GM18870 (cell line): ENCODE results near the gene RAB14.

Source experiments
- ATAC-seq: cut with Tn5 transposase; IDR thresholded peaks from one replicate; pipeline ENCODE4 v1.9.1; 2021; ENCODE audit warnings: moderate library complexity; ENCODE audit not compliant: unreplicated experiment

RAB14 gene

DNA sequence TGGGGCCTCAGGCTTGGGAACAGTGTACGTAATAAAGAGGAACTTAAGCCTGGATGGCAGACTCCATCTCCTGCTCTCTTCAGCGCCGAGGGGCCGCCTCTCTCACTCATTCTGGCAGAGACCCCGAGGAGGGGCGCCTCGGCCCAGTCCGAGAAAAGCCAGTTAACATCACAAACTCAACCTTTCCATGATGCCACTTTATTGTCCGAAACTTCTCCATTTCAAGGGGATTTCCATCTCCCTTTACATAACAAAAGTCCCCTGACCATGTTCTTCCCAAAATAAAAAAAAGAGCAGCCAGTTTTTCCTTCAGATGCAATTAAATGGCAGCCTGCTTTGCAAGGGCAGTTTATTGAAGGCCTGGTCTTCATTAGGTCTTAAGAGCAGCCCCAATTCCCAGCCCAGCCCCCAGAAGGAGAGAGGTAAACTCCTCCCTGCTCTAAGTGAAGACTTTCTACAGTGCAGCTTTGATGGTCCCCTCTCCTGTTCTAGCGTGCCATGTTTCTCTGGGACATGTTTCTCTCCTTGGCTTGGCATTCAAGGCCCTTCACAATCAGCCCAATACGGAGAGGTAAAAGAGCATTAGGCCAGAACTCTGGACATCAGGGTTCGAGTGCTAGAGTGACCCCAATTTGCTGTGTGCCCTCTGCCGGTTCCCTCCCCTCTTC lies 19.5 kb upstream of the RAB14 start:
- ATAC-seq = no peak

DNA sequence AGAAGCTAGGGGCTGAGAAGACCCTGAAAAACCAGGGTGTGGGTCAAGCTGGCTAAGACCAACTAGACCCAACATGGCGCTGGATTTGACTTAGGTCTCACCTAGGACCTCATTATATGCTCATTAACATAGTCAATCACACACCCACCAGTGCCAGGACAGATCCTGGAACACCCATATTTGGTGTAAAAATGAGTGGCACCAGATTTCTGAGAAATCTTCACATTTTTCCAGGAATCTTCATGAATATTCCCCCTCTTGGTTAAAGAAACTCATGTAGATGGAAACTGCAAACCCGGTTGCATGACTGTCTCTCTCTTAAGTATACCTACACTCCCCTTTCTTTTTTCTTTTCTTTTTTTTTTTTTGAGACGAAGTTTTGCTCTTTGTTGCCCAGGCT lies 17.9 kb upstream of the RAB14 start:
- ATAC-seq = no peak

DNA sequence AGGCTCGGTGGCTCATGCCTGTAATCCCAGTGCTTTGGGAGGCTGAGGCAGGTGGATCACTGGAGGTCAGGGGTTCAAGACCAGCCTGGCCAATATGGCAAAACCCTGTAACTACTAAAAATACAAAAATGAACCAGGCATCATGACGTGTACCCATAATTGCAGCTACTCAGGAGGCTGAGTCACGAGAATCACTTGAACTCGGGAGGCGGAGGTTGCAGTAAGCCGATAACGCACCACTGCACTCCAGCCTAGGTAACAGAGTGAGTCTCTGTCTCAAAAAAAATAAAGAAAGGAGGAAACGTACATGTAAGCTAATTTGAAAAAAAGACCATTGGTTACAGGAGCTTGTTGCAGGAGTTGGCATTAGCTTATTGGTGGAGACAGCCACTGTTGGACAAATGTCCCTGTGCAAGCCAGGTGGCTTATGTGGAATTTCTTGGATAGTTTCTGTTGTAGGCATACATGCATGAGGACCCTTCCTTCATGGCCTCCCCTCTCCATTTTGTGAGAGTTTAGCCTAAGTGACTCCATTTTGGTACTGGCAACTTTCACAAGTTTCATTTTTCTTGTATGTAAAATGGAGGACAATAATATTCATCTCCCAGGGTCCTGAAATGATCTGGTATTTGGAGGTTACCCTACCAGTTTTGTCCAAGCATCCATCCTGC lies 16.8 kb upstream of the RAB14 start:
- ATAC-seq = no peak

GRCh38 chr9:121217609-121218292 lies 16.1 kb upstream of the RAB14 start:
- ATAC-seq = peak; percentile 79

DNA sequence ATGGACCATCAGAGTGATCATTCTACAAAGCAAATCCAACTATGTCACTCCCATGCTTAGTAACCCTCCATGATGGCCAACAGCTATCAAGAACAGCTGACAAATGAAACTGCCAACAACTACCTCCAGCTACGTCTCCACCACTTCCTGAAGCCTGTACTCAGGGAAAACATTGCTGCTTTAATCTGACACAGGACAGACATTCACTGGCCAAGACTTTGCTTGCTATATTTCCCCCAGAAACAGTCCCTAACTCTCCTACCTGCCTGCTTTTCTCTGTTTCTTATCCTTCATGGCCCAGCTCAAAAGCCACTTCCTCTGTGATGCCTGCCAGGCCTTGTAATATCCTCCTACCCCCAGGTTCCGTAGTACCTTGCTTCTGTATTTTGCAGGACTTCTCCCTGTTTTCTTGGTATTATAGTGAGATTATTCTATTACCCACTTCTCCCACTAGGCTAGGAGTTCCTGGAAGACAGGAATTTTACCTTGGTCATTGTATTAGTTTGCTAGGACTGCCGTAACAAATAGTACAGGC lies 14.7 kb upstream of the RAB14 start:
- ATAC-seq = no peak

DNA sequence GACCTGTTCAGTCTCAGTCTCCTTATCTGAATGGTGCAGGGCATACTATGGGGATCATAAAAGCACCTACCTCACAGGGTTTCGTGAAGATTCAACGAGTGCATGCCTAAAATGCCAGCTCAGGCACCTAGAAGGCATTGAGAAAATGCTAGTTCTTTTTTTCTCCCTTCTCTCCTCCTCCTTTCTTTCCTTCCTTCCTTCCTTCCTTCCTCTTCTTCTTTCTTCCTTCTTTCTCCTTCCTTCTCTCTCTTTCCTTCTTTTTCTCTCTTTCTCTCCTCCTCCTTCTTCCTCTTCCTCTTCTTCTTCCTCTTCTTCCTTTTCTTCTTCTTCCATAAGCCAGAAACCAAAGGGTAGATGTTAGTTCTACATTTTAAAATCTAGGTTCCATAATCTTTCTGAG lies 12.3 kb upstream of the RAB14 start:
- ATAC-seq = no peak

DNA sequence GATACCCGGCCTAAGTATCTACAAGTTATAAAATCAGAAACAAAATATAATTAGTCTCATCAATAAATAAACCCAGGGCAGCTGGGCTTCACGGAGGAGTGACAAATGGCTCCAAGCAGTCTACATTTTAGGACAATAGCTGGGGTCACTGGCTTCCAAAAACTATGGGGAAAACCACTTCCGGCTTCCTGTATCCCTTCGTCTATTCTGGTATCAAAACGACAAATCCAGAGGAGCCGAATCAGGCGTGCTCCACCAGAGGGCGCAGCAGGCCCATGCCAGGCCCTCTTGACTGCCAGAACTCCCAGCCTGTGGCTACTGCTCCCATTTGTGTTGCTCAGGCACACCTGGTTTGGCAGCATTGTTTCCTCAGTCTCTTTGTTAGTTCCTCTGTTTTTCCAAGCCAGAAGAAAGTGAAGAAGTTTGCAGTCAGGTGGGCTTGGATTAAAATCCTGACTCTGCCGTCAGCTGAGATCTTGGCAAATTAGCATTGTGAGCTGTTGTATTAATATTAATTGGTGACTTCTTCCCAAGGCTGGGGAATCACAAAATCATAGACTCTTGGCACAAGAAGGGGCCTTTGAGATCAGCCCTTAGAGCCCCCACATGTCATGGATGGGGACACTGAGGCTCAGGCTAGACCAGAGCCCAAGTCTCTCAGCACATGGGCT lies 11.6 kb upstream of the RAB14 start:
- no peak for ATAC-seq

GRCh38 chr9:121210536-121210935 lies 8.9 kb upstream of the RAB14 start:
- no peak for ATAC-seq

DNA sequence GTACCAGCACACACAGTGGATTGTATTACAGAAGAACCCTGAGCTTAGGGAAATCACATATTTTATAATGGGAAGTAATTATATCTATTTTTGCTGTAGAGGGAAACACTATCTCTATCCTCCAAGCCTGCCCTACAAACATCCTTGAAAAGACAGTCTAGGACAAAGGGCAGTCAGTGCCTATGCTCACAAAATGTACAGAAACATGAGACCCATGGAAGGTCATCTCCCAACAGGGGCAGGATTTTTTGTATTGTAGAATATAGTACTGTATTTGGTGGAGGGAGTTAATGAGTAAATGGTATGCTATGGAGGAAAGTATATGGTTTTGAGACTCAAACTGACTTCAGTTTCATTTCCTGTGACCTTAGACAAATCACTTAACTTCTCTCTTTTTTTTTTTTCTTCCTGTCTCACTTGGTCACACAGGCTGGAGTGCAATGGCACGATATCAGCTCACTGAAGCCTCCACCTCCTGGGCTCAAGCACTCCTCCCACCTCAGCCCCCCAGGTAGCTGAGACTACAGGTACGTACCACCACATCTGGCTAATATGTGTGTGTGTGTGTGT lies 5.8 kb upstream of the RAB14 start:
- ATAC-seq = peak; percentile 87

- peak; percentile 21 for ATAC-seq
Measured at GRCh38 chr9:121206516-121207370, 5.1 kb upstream of the RAB14 start.

DNA sequence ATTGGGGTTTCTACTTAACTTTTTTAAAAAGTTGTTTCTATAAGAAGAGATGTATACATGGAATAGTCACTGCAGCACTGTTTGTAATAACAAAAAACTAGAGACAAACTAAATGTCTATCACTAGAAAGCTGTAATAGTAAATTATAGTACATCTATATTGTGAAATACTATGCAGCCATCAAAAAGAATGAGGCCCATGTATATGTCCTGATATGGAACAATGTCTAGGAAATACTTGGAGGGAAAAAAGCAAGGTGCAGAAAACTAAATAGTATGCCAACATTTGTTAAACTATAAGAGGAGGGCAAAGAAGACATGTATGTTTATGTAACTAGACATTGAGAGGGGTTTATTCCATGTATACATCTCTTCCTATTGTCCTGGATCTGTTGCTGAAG lies 2.9 kb upstream of the RAB14 start:
- no peak for ATAC-seq

- ATAC-seq = no peak
Measured at GRCh38 chr9:121204121-121204520, 2.5 kb upstream of the RAB14 start.

GRCh38 chr9:121201045-121201737 lies 478 bp downstream of the RAB14 start:
- peak; percentile 2 for ATAC-seq

- ATAC-seq = no peak
Measured at GRCh38 chr9:121200356-121200755, 1.3 kb downstream of the RAB14 start.

- no peak for ATAC-seq
Measured at GRCh38 chr9:121199921-121200320, 1.7 kb downstream of the RAB14 start.

GRCh38 chr9:121198512-121199042 lies 3.1 kb downstream of the RAB14 start:
- no peak for ATAC-seq

DNA sequence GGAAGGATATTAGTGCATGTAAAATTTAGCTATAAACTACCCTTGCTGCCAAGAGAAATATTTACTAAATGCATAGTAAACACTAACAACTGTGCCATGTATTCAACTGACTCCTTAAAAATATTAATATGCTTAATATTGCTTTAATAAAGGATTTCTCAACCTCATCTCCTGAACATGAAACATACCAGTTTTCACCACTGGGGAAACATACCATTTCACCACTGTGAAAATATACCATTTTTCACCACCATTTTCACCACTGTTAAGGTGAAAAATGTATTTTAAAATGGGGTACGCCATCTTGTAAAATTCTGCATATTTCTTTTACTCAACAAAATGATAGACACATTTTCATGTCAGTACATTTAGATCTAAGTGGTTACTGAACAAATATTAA lies 4.5 kb downstream of the RAB14 start:
- no peak for ATAC-seq

DNA sequence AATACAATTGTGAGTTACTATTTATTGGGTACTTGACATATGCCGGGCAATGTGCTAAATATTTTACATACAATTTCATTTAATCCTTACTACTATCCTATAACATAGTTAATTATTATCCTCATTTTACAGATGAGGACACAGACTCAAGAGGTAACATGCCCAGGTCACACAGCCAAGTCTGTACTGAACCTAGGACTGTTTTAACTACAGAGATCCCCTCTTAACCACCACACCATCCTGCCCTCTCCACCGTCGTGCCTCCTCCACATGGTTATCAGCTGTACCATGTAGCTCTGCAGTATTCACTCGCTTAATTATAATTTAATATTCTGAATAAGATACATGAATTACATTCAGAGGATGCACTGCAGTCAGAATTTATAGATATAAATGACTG lies 5.3 kb downstream of the RAB14 start:
- ATAC-seq = peak; percentile 46

DNA sequence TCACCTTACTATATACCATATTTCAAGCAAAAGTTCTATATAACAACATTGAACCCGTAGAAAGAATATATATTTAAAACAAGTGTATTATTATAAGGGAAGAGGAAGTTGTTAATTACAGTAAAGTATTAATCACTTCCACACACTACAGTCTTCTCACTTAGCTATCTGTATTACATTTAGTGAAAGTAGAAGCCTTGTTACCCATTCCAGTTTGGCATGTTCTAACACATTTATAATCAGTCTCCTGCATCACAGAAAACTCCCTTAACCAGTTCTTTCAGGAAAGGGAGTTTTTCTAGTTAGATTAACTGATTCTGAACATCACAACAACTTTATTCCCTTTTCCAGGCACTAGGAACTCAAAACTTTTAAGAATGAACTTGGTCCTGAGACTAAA lies 6.9 kb downstream of the RAB14 start:
- ATAC-seq = no peak
